K562 treated with DMSO at 1 percent for 48 hours (cell line): Measurements from ENCODE around the gene NUMA1. TPM values are rescaled to one million over a fixed set of nuclear protein-coding genes. Genes with fewer than 3 reads are reported as not detected.

Source experiments
- total RNA-seq: library from RNA; unstranded; fragments of 300-600 nt; gene quantifications from 2 replicates; pipeline ENCODE4 v1.2.3, GENCODE V29; 2022; ENCODE audit warnings: low replicate concordance; ENCODE audit errors: extremely low read depth

NUMA1 gene, protein sequence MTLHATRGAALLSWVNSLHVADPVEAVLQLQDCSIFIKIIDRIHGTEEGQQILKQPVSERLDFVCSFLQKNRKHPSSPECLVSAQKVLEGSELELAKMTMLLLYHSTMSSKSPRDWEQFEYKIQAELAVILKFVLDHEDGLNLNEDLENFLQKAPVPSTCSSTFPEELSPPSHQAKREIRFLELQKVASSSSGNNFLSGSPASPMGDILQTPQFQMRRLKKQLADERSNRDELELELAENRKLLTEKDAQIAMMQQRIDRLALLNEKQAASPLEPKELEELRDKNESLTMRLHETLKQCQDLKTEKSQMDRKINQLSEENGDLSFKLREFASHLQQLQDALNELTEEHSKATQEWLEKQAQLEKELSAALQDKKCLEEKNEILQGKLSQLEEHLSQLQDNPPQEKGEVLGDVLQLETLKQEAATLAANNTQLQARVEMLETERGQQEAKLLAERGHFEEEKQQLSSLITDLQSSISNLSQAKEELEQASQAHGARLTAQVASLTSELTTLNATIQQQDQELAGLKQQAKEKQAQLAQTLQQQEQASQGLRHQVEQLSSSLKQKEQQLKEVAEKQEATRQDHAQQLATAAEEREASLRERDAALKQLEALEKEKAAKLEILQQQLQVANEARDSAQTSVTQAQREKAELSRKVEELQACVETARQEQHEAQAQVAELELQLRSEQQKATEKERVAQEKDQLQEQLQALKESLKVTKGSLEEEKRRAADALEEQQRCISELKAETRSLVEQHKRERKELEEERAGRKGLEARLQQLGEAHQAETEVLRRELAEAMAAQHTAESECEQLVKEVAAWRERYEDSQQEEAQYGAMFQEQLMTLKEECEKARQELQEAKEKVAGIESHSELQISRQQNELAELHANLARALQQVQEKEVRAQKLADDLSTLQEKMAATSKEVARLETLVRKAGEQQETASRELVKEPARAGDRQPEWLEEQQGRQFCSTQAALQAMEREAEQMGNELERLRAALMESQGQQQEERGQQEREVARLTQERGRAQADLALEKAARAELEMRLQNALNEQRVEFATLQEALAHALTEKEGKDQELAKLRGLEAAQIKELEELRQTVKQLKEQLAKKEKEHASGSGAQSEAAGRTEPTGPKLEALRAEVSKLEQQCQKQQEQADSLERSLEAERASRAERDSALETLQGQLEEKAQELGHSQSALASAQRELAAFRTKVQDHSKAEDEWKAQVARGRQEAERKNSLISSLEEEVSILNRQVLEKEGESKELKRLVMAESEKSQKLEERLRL (N-terminal part only)
- total RNA-seq: 172 TPM in 1 of 2 replicates, not detected in the other

GRCh38 chr11:72080326-72081183 lies at the start of gene NUMA1, which contains the start of gene LRRC51:
Gene NUMA1 (minus strand): TSS chr11:72080542. CDS start chr11:72035943, 44,599 bp downstream.
Gene LRRC51 (plus strand): TSS chr11:72080850. CDS start chr11:72089084, 8,234 bp downstream.

DNA sequence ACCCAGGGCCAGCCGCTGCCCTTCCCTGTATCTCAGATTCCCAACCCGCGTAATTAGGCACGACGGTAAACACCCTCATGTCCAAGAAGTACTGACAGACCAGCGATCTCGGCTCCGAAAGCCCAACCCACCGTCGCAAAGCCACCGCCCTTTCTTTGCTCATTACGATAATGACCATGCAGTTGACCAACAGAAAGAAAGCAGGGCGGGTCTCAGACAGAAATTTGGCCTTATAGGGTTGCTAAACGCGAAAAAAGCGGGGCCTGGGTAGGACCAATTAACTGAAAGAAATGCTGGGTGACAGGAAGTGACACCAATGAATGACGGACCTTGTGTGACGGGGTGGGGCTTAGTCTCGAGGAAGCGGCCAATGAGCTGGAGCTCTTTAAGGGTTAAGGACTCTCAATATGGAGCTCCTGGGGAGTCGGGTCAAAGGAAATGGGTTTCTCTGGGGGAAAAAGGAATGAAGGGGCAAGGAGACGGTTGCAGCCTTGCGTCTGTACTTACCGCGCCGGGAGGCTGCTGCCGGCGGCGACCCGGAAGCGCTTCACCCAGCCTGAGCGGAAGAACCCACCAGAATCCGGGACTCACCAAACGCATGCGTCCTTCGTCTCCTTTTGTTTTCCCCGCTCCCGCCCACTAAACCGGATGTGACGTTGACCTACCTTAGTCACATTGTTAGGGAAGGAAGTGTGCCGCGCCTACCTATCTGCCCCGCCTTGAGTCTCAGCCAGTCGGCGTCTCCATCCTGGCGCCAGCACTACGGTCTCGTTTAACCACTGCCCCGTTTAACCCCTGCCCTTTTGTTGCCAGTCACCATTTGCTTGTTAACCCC lies 32.0 kb upstream of the NUMA1 start, which contains the start of gene ANAPC15:
Gene ANAPC15, minus strand, starts transcription at position 553 of the 835 bp plus-strand sequence. CDS start 1,419 bp downstream, outside the sequence.

GRCh38 chr11:72105888-72106287 lies 25.5 kb upstream of the NUMA1 start, which contains the start of gene TOMT:
Gene TOMT (plus strand): TSS chr11:72105924. CDS start chr11:72105952, 28 bp downstream.

GRCh38 chr11:72102946-72103753 lies 22.8 kb upstream of the NUMA1 start, which contains the start of gene LAMTOR1:
Gene LAMTOR1 (minus strand): TSS chr11:72103297. CDS start chr11:72103224, 73 bp downstream.

DNA sequence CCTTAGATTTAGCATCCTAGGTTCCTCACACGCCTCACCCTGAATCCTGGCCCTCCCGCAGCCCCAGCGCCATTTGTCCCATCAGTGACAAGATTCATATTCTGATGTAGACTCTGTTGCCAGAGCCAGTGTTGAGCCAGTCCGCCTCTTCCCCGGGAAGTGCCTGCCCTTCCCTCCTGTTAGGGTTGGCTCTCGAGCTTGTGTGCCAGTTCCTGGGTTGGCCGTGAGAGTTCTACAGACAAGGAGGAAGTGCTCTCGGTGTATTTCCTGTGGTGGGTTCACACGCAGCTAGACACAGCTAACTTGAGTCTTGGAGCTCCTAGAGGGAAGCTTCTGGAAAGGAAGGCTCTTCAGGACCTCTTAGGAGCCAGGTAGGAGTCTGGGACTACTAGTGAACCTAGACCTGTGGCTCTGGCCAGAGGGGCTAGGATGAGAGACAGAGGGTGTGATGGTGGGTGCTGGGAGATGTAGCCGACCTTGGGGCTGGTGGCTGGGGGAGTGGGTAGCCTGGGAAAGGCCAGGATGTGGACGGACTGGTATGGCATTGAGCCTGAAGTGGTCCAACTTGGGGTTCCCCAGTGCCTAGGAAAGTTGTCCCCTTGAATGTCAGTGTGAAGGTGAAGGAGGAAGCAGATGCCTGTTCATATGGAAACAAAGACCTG lies 81.6 kb downstream of the NUMA1 start, which contains the start of gene IL18BP:
Gene IL18BP, plus strand, starts transcription at position 261 of the 662 bp plus-strand sequence. CDS start 1,076 bp downstream, outside the sequence.

Other genes starting within 250 kb of the NUMA1 start
- not detected in 2 replicates for gene DEFB108B, start 247.3 kb downstream of the NUMA1 start, total RNA-seq
- gene DEFB131B, start 202.1 kb downstream of the NUMA1 start, total RNA-seq: not detected in 2 replicates
- not detected in 2 replicates for gene XNDC1N, start 151.9 kb downstream of the NUMA1 start, total RNA-seq
- not detected in 2 replicates for gene RNF121, start 151.5 kb downstream of the NUMA1 start, total RNA-seq
- gene IL18BP, start 81.6 kb downstream of the NUMA1 start, total RNA-seq: not detected in 2 replicates
- not detected in 2 replicates for gene LRRC51, start 308 bp upstream of the NUMA1 start, total RNA-seq
- not detected in 2 replicates for gene LAMTOR1, start 22.8 kb upstream of the NUMA1 start, total RNA-seq
- not detected in 2 replicates for gene TOMT, start 25.4 kb upstream of the NUMA1 start, total RNA-seq
- not detected in 2 replicates for gene ANAPC15, start 32.2 kb upstream of the NUMA1 start, total RNA-seq
- gene FOLR3, start 55.2 kb upstream of the NUMA1 start, total RNA-seq: not detected in 2 replicates
- not detected in 2 replicates for gene FOLR1, start 111.6 kb upstream of the NUMA1 start, total RNA-seq
- not detected in 2 replicates for gene FOLR2, start 136.3 kb upstream of the NUMA1 start, total RNA-seq
- gene INPPL1, start 144.2 kb upstream of the NUMA1 start, total RNA-seq: not detected in 2 replicates
- gene PHOX2A, start 163.6 kb upstream of the NUMA1 start, total RNA-seq: not detected in 2 replicates